Suprapubic skin (tissue), 4 donors: ENCODE results near the gene INSIG1. TPM values are rescaled to one million over a fixed set of nuclear protein-coding genes. Genes with fewer than 3 reads are reported as not detected.

Experiments
- DNase-seq, 2 donors: peaks; one replicate each; pipeline ENCODE4 v3.0.0-alpha.2; 2019; ENCODE audit warnings: low spot score in 2 of 2
- H3K27ac ChIP-seq: fragments of 200-600 bp; sonication (generic); one replicate; pipeline ENCODE4 v1.5.1; 2019
- H3K27me3 ChIP-seq: fragments of 200-600 bp; sonication (generic); one replicate; pipeline ENCODE4 v1.5.1; 2019
- H3K36me3 ChIP-seq: fragments of 200-600 bp; sonication (generic); one replicate; pipeline ENCODE4 v1.5.1; 2019
- H3K4me1 ChIP-seq: fragments of 200-600 bp; sonication (generic); one replicate; pipeline ENCODE4 v1.5.1; 2019
- H3K4me3 ChIP-seq: fragments of 200-600 bp; sonication (generic); one replicate; pipeline ENCODE4 v1.5.1; 2019; ENCODE audit warnings: mild to moderate bottlenecking
- H3K9me3 ChIP-seq: fragments of 200-600 bp; sonication (generic); one replicate; pipeline ENCODE4 v1.5.1; 2019
- EP300 ChIP-seq: sonication (generic); formaldehyde crosslinking; IDR thresholded peaks from one replicate; pipeline ENCODE4 v1.6.1; 2017; ENCODE audit warnings: antibody characterized with exemption
- POLR2A ChIP-seq, 2 donors: fragments of 450-650 bp; IDR thresholded peaks; one replicate each; pipeline ENCODE4 v1.6.1; 2017; ENCODE audit warnings: antibody characterized with exemption in 2 of 2, mild to moderate bottlenecking in 2 of 2, moderate library complexity in 2 of 2
- POLR2AphosphoS5 ChIP-seq, 3 donors: sonication (generic); formaldehyde crosslinking; IDR thresholded peaks; one replicate each; pipeline ENCODE4 v1.6.1; 2017; ENCODE audit warnings: antibody characterized with exemption in 3 of 3
- WGBS: methylation state at CpG from one replicate; pipeline ENCODE4 v1.1.5; 2018; 5-methylcytosine and 5-hydroxymethylcytosine counted together
- total RNA-seq, 4 donors: library from RNA; depleted of rRNA; stranded (reverse); fragments of >200 nt; gene quantifications; one replicate each; pipeline ENCODE4 v1.1.0, GENCODE V29; 2016
- TF ChIP-seq, protein P1 (sequence below), 2 donors: fragments of 200-600 bp in 1 of 2; fragments of 450-650 bp in 1 of 2; sonication (generic) in 1 of 2; IDR thresholded peaks; one replicate each; pipeline ENCODE4 v1.5.1; 2016 to 2019; ENCODE audit warnings: antibody characterized with exemption in 2 of 2, mild to moderate bottlenecking in 1 of 2, moderate library complexity in 1 of 2

INSIG1 gene
- total RNA-seq, 4 donors from 2014 or later: 32.0 to 130 (median 95.3) TPM

DNA sequence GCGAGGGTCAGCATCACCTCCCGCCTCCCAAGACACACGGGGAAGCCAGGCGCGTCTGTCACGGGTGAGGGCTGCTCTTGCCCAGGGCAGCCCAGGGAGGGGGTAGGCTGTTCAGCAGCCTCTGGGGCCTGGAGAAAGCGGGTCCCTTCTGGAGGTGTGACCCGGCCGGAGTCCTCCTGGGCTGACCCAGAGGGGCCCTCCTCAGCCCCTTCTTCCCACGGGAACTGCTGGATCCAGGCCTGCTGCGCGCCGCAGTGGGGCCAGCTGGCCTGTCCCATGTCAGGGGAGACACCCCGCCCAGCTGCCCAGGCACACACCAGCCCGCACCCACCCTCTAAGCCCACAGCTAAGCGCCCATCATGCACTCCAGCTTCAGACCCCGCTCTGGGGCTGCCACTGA is 41.8 kb downstream of the INSIG1 start:
- H3K27me3 ChIP-seq: peaks cover 22% of the 10 kb centered on the region
- H3K36me3 ChIP-seq: no peaks in the 10 kb centered on the region
- H3K27ac ChIP-seq: no peak overlapping the region
- H3K9me3 ChIP-seq: no peaks in the 10 kb centered on the region
- no peak for TF ChIP-seq POLR2A (IDR thresholded peaks at IDR 0.05)
- TF ChIP-seq POLR2AphosphoS5 (IDR thresholded peaks at IDR 0.05): no peak
- TF ChIP-seq, protein P1, sequence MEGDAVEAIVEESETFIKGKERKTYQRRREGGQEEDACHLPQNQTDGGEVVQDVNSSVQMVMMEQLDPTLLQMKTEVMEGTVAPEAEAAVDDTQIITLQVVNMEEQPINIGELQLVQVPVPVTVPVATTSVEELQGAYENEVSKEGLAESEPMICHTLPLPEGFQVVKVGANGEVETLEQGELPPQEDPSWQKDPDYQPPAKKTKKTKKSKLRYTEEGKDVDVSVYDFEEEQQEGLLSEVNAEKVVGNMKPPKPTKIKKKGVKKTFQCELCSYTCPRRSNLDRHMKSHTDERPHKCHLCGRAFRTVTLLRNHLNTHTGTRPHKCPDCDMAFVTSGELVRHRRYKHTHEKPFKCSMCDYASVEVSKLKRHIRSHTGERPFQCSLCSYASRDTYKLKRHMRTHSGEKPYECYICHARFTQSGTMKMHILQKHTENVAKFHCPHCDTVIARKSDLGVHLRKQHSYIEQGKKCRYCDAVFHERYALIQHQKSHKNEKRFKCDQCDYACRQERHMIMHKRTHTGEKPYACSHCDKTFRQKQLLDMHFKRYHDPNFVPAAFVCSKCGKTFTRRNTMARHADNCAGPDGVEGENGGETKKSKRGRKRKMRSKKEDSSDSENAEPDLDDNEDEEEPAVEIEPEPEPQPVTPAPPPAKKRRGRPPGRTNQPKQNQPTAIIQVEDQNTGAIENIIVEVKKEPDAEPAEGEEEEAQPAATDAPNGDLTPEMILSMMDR (IDR thresholded peaks at IDR 0.05): no peak
- TF ChIP-seq EP300: no peak
- 60% methylated on average over 12 of the region's 17 CpGs for WGBS
- peaks cover 3% of the 10 kb centered on the region for H3K4me1 ChIP-seq
- no peak overlapping the region for H3K4me3 ChIP-seq
- no peak for DNase-seq

DNA sequence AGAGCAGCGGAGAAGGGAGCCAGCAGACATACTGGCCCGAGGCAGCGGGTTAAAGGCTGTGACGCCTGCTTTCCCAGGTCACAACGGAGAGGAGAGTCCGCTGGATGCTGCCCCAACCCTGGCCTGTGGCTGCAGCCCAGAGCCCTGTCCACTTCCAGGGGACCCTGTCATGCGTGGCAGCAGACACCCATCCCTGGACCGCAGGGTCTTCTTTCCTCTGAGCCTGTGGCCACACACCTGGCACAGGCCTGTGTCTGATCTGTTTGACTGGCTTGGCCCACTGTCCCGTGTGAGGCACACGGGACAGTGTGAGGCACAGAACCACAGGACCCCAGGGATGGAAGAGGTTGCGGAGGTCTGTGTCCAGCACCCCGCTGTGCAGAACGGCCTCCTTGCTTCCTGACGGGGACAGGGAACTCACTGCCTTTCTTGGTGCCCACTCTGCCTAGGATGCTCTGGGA is 42.4 kb downstream of the INSIG1 start:
- Histone ChIP-seq H3K27ac (no peak overlapping the region), H3K9me3 (no peaks in the 10 kb centered on the region), H3K4me1 (peaks cover 9% of the 10 kb centered on the region), H3K27me3 (peaks cover 22% of the 10 kb centered on the region), H3K36me3 (no peaks in the 10 kb centered on the region), H3K4me3 (no peak overlapping the region)
- DNase-seq: no peak
- TF ChIP-seq POLR2AphosphoS5 (IDR thresholded peaks at IDR 0.05): no peak
- TF ChIP-seq, protein P1 (IDR thresholded peaks at IDR 0.05): no peak
- no peak for TF ChIP-seq POLR2A (IDR thresholded peaks at IDR 0.05)
- TF ChIP-seq EP300: no peak
- 74% methylated on average over 11 of the region's 14 CpGs for WGBS

DNA sequence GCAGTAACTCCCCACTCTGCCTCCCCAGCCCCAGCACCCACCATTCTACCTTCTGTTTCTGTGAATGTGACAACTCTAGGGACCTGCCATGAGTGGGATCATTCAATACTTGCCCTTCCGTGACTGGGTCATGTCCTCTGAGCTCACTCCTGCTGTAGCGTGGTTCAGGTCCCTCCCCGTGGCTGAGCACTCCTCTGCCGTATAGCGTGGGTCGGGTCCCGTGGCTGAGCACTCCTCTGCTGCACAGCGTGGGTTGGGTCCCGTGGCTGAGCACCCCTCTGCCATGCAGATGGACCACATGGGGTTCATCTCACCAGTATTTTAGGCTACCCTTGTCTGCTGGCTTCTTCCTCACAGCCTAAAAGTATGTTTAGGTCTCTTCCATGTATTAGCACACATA is 43.0 kb downstream of the INSIG1 start:
- H3K36me3 ChIP-seq: no peaks in the 10 kb centered on the region
- no peak overlapping the region for H3K4me3 ChIP-seq
- DNase-seq: no peak
- WGBS: 89% methylated on average over 9 of the region's 9 CpGs
- no peaks in the 10 kb centered on the region for H3K9me3 ChIP-seq
- H3K27ac ChIP-seq: no peak overlapping the region
- H3K4me1 ChIP-seq: peaks cover 11% of the 10 kb centered on the region
- TF ChIP-seq POLR2A (IDR thresholded peaks at IDR 0.05): no peak
- TF ChIP-seq POLR2AphosphoS5 (IDR thresholded peaks at IDR 0.05): no peak
- TF ChIP-seq, protein P1 (IDR thresholded peaks at IDR 0.05): no peak
- no peak for TF ChIP-seq EP300
- H3K27me3 ChIP-seq: peaks cover 27% of the 10 kb centered on the region

DNA sequence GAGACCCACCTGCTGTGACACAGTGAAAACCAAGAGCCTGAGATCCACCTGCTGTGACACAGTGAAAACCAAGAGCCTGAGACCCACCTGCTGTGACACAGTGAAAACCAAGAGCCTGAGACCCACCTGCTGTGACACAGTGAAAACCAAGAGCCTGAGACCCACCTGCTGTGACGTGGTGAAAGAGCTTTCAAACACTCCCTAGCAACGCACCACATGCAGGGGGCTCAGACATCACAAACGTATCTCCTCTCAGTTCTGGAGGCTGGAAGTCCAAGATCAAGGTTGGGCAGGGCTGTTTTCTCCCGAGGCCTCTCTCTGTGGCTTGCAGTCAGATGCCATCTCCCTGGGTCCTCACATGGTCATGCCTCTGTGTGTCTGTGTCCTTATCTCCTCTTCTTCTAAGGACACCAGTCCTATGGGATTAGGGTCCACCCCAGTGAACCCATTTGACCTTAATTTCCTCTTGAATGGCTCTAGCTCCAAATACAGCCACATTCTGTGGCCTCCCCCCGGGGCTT is 43.8 kb downstream of the INSIG1 start:
- Histone ChIP-seq H3K4me1 (peaks cover 11% of the 10 kb centered on the region), H3K27ac (no peak overlapping the region), H3K27me3 (peaks cover 24% of the 10 kb centered on the region), H3K4me3 (no peak overlapping the region), H3K9me3 (no peaks in the 10 kb centered on the region), H3K36me3 (no peaks in the 10 kb centered on the region)
- no peak for DNase-seq
- TF ChIP-seq POLR2A (IDR thresholded peaks at IDR 0.05): no peak
- TF ChIP-seq, protein P1 (IDR thresholded peaks at IDR 0.05): no peak
- no peak for TF ChIP-seq POLR2AphosphoS5 (IDR thresholded peaks at IDR 0.05)
- no peak for TF ChIP-seq EP300
- 68% methylated on average over 5 of the region's 5 CpGs for whole genome bisulfite sequencing

DNA sequence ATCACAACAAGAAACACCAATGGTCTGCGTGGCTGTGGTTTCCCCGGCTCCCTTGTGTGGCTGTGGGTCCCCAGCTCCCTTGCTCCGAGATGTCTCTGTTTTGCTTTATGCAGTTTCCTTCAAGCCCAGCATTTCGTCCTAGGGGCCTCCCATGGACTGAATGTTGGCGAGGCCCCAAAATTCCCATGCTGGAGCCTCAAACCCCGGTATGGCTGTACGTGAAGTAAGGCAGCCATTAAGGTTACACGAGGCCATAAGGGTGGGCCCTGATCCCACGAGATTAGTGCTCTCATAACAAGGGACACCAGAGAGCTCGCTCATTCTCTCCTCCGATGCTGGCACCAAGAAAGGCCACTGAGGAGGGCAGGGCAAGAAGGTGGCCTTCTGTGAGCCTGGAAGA is 44.6 kb downstream of the INSIG1 start:
- Histone ChIP-seq H3K27me3 (peaks cover 22% of the 10 kb centered on the region), H3K4me1 (peaks cover 11% of the 10 kb centered on the region), H3K9me3 (no peaks in the 10 kb centered on the region), H3K4me3 (no peak overlapping the region), H3K27ac (no peak overlapping the region), H3K36me3 (no peaks in the 10 kb centered on the region)
- TF ChIP-seq POLR2A (IDR thresholded peaks at IDR 0.05) (no peak), POLR2AphosphoS5 (IDR thresholded peaks at IDR 0.05) (no peak), EP300 (no peak)
- TF ChIP-seq, protein P1 (IDR thresholded peaks at IDR 0.05): no peak
- WGBS: 69% methylated on average over 7 of the region's 11 CpGs
- DNase-seq: no peak
